ENCODE results near the gene MCC. TPM values are rescaled to one million over a fixed set of nuclear protein-coding genes. Genes with fewer than 3 reads are reported as not detected.

The MCC gene
- total RNA-seq, 6 donors from 2014 or later, result 12.1 to 67.1 (median 21.3) TPM

- TF ChIP-seq POLR2AphosphoS5 (IDR thresholded peaks at IDR 0.05), result no peak
- TF ChIP-seq EP300 (IDR thresholded peaks at IDR 0.05), result no peak
- TF ChIP-seq CTCF (IDR thresholded peaks at IDR 0.05), result no peak
- TF ChIP-seq POLR2A (IDR thresholded peaks at IDR 0.05), result no peak
- 87 to 91% methylated on average over 6 of the region's 6 CpGs for WGBS, 2 donors
- no peak for ATAC-seq (ENCODE audit: low FRiP score in 2 of 2)
- H3K27me3 ChIP-seq, result no peaks in the 10 kb centered on the region
- no peak for DNase-seq
- no peaks in the 10 kb centered on the region for H3K36me3 ChIP-seq
- H3K27ac ChIP-seq, result no peak overlapping the region
- no peak overlapping the region for H3K4me3 ChIP-seq
- no peaks in the 10 kb centered on the region for H3K9me3 ChIP-seq
- H3K4me1 ChIP-seq, result no peaks in the 10 kb centered on the region
Measured at GRCh38 chr5:113194125-113194524, 294.1 kb downstream of the MCC start.

- no peak for ATAC-seq (ENCODE audit: low FRiP score in 2 of 2)
- WGBS, 2 donors, result 91 to 93% methylated on average over 5 of the region's 5 CpGs
- TF ChIP-seq POLR2A (IDR thresholded peaks at IDR 0.05) (no peak), POLR2AphosphoS5 (IDR thresholded peaks at IDR 0.05) (no peak), EP300 (IDR thresholded peaks at IDR 0.05) (no peak), CTCF (IDR thresholded peaks at IDR 0.05) (no peak)
Measured at GRCh38 chr5:113193311-113193978, 294.8 kb downstream of the MCC start.

GRCh38 chr5:113192541-113192940 is 295.7 kb downstream of the MCC start:
- no peak overlapping the region for H3K4me3 ChIP-seq
- no peaks in the 10 kb centered on the region for H3K27me3 ChIP-seq
- no peaks in the 10 kb centered on the region for H3K36me3 ChIP-seq
- DNase-seq (no peak), ATAC-seq (ENCODE audit: low FRiP score in 2 of 2) (no peak)
- no peak overlapping the region for H3K27ac ChIP-seq
- no peak for TF ChIP-seq POLR2A (IDR thresholded peaks at IDR 0.05)
- TF ChIP-seq EP300 (IDR thresholded peaks at IDR 0.05), result no peak
- no peak for TF ChIP-seq CTCF (IDR thresholded peaks at IDR 0.05)
- TF ChIP-seq POLR2AphosphoS5 (IDR thresholded peaks at IDR 0.05), result no peak
- WGBS, 2 donors, result 93 to 95% methylated on average over 2 of the region's 2 CpGs
- no peaks in the 10 kb centered on the region for H3K9me3 ChIP-seq
- H3K4me1 ChIP-seq, result no peaks in the 10 kb centered on the region

More at GRCh38 chr5:113193311-113193978, 294.8 kb downstream of the MCC start:
- H3K27me3 ChIP-seq, result no peaks in the 10 kb centered on the region
- H3K36me3 ChIP-seq, result no peaks in the 10 kb centered on the region
- no peaks in the 10 kb centered on the region for H3K4me1 ChIP-seq
- no peak for DNase-seq
- H3K27ac ChIP-seq, result no peak overlapping the region
- H3K4me3 ChIP-seq, result no peak overlapping the region
- H3K9me3 ChIP-seq, result no peaks in the 10 kb centered on the region

GRCh38 chr5:113190347-113190746 is 297.9 kb downstream of the MCC start:
- Histone ChIP-seq H3K4me3 (no peak overlapping the region), H3K36me3 (no peaks in the 10 kb centered on the region), H3K9me3 (no peaks in the 10 kb centered on the region), H3K27me3 (no peaks in the 10 kb centered on the region), H3K27ac (no peak overlapping the region), H3K4me1 (no peaks in the 10 kb centered on the region)
- TF ChIP-seq EP300 (IDR thresholded peaks at IDR 0.05) (no peak), CTCF (IDR thresholded peaks at IDR 0.05) (no peak), POLR2A (IDR thresholded peaks at IDR 0.05) (no peak), POLR2AphosphoS5 (IDR thresholded peaks at IDR 0.05) (no peak)
- DNase-seq (no peak), ATAC-seq (ENCODE audit: low FRiP score in 2 of 2) (no peak)
- 83 to 94% methylated on average over 5 of the region's 5 CpGs for WGBS, 2 donors

- Histone ChIP-seq H3K4me1 (no peaks in the 10 kb centered on the region), H3K9me3 (no peaks in the 10 kb centered on the region), H3K27ac (no peak overlapping the region), H3K27me3 (no peaks in the 10 kb centered on the region), H3K4me3 (no peak overlapping the region), H3K36me3 (no peaks in the 10 kb centered on the region)
- TF ChIP-seq POLR2A (IDR thresholded peaks at IDR 0.05) (no peak), CTCF (IDR thresholded peaks at IDR 0.05) (no peak), EP300 (IDR thresholded peaks at IDR 0.05) (no peak), POLR2AphosphoS5 (IDR thresholded peaks at IDR 0.05) (no peak)
- WGBS, 2 donors, result 95 to 98% methylated on average over 3 of the region's 3 CpGs
- ATAC-seq (ENCODE audit: low FRiP score in 2 of 2) (no peak), DNase-seq (no peak)
Measured at GRCh38 chr5:113189291-113189690, 299.0 kb downstream of the MCC start.

Measured in upper lobe of left lung (tissue), 6 donors.